GM21717 (cell line): ENCODE measurements around the gene ICA1.
"Not testable (repeated sequence)": the region's sequence is repeated elsewhere in the genome, so short reads cannot be mapped to it uniquely, and the experiment has no call there.

Experiments used
- ATAC-seq: cut with Tn5 transposase; IDR thresholded peaks from one replicate; pipeline ENCODE4 v1.9.1; 2021; ENCODE audit warnings: mild to moderate bottlenecking, moderate library complexity; ENCODE audit not compliant: unreplicated experiment

ICA1 gene

GRCh38 chr7:8063300-8063699 is 198.7 kb downstream of the ICA1 start:
- not testable (repeated sequence) for ATAC-seq
